ENCODE results near the gene TET2. TPM values are rescaled to one million over a fixed set of nuclear protein-coding genes. Genes with fewer than 3 reads are reported as not detected.

The TET2 gene
- total and polyA plus RNA-seq, 2 of the 4 experiments (the other 2 are of a cell fraction) = 5.6 to 25.3 TPM

- Histone ChIP-seq H2BK15ac (ENCODE audit: low read depth, low read length) (no peak overlapping the region), H2AFZ (replicated peaks; ENCODE audit: low read length, poor library complexity) (no peak overlapping the region), H3K79me1 (ENCODE audit: low read depth in 1 of 2, low read length in 2 of 2) (no peaks in the 10 kb centered on the region), H2BK20ac (ENCODE audit: low read depth, low read length) (no peak overlapping the region), H3K18ac (ENCODE audit: low read depth, low read length) (no peak overlapping the region), H4K5ac (ENCODE audit: low read depth, low read length) (no peak overlapping the region), H3K4me1 (ENCODE audit: control insufficient read depth, insufficient read depth, low read length) (no peaks in the 10 kb centered on the region), H3K27ac (ENCODE audit: insufficient read depth, low read length) (no peak overlapping the region), H2BK5ac (ENCODE audit: low read depth, low read length, poor library complexity, severe bottlenecking) (no peak overlapping the region), H3K4me2 (ENCODE audit: low read depth, low read length) (no peak overlapping the region), H3K23ac (ENCODE audit: low read depth, low read length) (no peak overlapping the region), H4K20me1 (ENCODE audit: insufficient read depth, low read length) (no peaks in the 10 kb centered on the region), H3K36me3 (ENCODE audit: control insufficient read depth, insufficient read depth, low read length) (no peaks in the 10 kb centered on the region), H3K9me3 (ENCODE audit: control insufficient read depth, insufficient read depth, low read length) (no peaks in the 10 kb centered on the region), H3K27me3 (ENCODE audit: control insufficient read depth, insufficient read depth, low read length) (no peaks in the 10 kb centered on the region), H4K91ac (ENCODE audit: insufficient read depth, low read depth, low read length) (no peak overlapping the region), H3K9me1 (ENCODE audit: insufficient read depth, low read length) (no peaks in the 10 kb centered on the region), H2AK5ac (ENCODE audit: low read depth, low read length) (no peak overlapping the region), H3K56ac (ENCODE audit: extremely low read depth, insufficient read depth, low read length) (no peak overlapping the region), H3K4me3 (ENCODE audit: insufficient read depth, low read depth, low read length) (no peak overlapping the region), H3K4ac (ENCODE audit: low read depth, low read length) (no peak overlapping the region), H2BK120ac (ENCODE audit: low read depth, low read length) (no peak overlapping the region), H3K14ac (replicated peaks; ENCODE audit: low read depth, low read length) (no peak overlapping the region), H2AK9ac (replicated peaks; ENCODE audit: low read depth, low read length, poor library complexity) (no peak overlapping the region), H3K9ac (ENCODE audit: low read depth, low read length) (no peak overlapping the region), H4K8ac (ENCODE audit: low read depth in 2 of 2, low read length in 2 of 2) (no peak overlapping the region)
- CTCF ChIA-PET = no interaction called here
- no TSS peak for BruUV-seq (replicated peaks)
- intact Hi-C loops (cut with micrococcal nuclease) = no loop called here
- no CpG with 5 or more reads among the region's 3 CpGs for WGBS, 2 experiments (ENCODE audit: extremely low coverage in 2 of 2, insufficient read length in 1 of 2)
- no peak for TF ChIP-seq MXI1 (IDR thresholded peaks at IDR 0.05; ENCODE audit: borderline replicate concordance, low read depth, low read length)
- no peak for TF ChIP-seq MAFK (IDR thresholded peaks at IDR 0.05; ENCODE audit: low read depth, low read length)
- no peak for TF ChIP-seq SMC3 (IDR thresholded peaks at IDR 0.05; ENCODE audit: low read depth, low read length)
- no peak for TF ChIP-seq CTCF (conservative IDR thresholded peaks at IDR 0.05; ENCODE audit: low read depth, low read length)
- no peak for TF ChIP-seq BHLHE40 (IDR thresholded peaks at IDR 0.05; ENCODE audit: low read depth, low read length)
- no peak for TF ChIP-seq MAZ (IDR thresholded peaks at IDR 0.05; ENCODE audit: borderline replicate concordance, low read depth, low read length)
- no peak for TF ChIP-seq CEBPB (IDR thresholded peaks at IDR 0.05; ENCODE audit: low read depth, low read length)
- no peak for TF ChIP-seq CHD1 (IDR thresholded peaks at IDR 0.05; ENCODE audit: low read depth, low read length)
- no peak for TF ChIP-seq RCOR1 (IDR thresholded peaks at IDR 0.05; ENCODE audit: insufficient replicate concordance, low read length)
- no peak for TF ChIP-seq USF2 (IDR thresholded peaks at IDR 0.05; ENCODE audit: low read depth, low read length)
- no peak for TF ChIP-seq NFE2L2 (IDR thresholded peaks at IDR 0.05; ENCODE audit: low read depth, low read length)
- in situ Hi-C loops (cut with MboI; ENCODE audit: low sequenced_read_pairs) = no loop called here
- dilution Hi-C loops (cut with HindIII; ENCODE audit: low sequenced_read_pairs, unreplicated experiment) = no loop called here
- no peak for DNase-seq
- POLR2A ChIA-PET (ENCODE audit: unreplicated experiment) = no interaction called here
- no peak for ATAC-seq (ENCODE audit: low read depth)
Observed at GRCh38 chr4:105306820-105307219, 160.1 kb downstream of the TET2 start.
